Liver (tissue), 3 donors: Measurements from ENCODE around the gene ITPK1.

Experiments used
- FOXA1 ChIP-seq: IDR thresholded peaks from 2 replicates; pipeline ENCODE4 v1.6.1; 2016; ENCODE audit warnings: antibody characterized with exemption
- GABPA ChIP-seq, 2 donors: IDR thresholded peaks in 1 of 2; conservative IDR thresholded peaks in 1 of 2; 2 replicates each; pipeline ENCODE4 v1.6.1; 2016; ENCODE audit warnings: antibody characterized with exemption in 2 of 2, mild to moderate bottlenecking in 1 of 2, moderate library complexity in 1 of 2
- JUND ChIP-seq, 2 donors: IDR thresholded peaks; 2 replicates each; pipeline ENCODE4 v1.6.1; 2016; ENCODE audit warnings: antibody characterized with exemption in 2 of 2
- RAD21 ChIP-seq, 2 donors: IDR thresholded peaks; 2 replicates each; pipeline ENCODE4 v1.6.1; 2016; ENCODE audit warnings: antibody characterized with exemption in 2 of 2, mild to moderate bottlenecking in 2 of 2
- TF ChIP-seq, protein P1 (sequence below): fragments of 150-350 bp; IDR thresholded peaks from 2 replicates; pipeline ENCODE4 v1.5.1; 2017; ENCODE audit warnings: improper control_type of control experiment, low read depth, low read length; ENCODE audit not compliant: missing input control
- TF ChIP-seq, protein P2 (sequence below): IDR thresholded peaks from 2 replicates; pipeline ENCODE4 v1.6.1; 2016; ENCODE audit warnings: antibody characterized with exemption
- TF ChIP-seq, protein P3 (sequence below): IDR thresholded peaks from 2 replicates; pipeline ENCODE4 v1.6.1; 2016; ENCODE audit warnings: antibody characterized with exemption
- donor health status: healthy.
- donor health status: healthy.

DNA sequence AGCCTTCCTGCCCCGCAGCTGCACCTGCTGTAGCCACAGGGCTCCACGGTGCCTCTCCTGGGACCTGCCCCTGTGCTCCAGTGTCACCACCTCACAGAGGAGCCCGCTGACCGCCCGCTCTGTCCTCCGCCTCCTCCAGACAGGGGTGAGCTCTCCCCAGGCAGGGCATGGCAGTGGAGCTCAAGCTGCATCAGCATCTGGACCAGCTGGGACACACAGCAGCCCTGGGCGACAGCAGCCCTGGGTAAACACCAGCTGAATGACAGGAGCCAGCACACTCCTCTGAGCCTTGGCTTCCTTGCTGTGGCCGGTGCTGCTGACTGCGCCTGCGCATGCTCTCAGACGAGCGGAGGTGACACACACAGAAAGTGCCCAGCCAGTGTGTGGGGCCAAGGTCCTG, 170.7 kb downstream of the ITPK1 start:
- TF ChIP-seq, protein P1, sequence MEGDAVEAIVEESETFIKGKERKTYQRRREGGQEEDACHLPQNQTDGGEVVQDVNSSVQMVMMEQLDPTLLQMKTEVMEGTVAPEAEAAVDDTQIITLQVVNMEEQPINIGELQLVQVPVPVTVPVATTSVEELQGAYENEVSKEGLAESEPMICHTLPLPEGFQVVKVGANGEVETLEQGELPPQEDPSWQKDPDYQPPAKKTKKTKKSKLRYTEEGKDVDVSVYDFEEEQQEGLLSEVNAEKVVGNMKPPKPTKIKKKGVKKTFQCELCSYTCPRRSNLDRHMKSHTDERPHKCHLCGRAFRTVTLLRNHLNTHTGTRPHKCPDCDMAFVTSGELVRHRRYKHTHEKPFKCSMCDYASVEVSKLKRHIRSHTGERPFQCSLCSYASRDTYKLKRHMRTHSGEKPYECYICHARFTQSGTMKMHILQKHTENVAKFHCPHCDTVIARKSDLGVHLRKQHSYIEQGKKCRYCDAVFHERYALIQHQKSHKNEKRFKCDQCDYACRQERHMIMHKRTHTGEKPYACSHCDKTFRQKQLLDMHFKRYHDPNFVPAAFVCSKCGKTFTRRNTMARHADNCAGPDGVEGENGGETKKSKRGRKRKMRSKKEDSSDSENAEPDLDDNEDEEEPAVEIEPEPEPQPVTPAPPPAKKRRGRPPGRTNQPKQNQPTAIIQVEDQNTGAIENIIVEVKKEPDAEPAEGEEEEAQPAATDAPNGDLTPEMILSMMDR: no peak
- TF ChIP-seq, protein P2, sequence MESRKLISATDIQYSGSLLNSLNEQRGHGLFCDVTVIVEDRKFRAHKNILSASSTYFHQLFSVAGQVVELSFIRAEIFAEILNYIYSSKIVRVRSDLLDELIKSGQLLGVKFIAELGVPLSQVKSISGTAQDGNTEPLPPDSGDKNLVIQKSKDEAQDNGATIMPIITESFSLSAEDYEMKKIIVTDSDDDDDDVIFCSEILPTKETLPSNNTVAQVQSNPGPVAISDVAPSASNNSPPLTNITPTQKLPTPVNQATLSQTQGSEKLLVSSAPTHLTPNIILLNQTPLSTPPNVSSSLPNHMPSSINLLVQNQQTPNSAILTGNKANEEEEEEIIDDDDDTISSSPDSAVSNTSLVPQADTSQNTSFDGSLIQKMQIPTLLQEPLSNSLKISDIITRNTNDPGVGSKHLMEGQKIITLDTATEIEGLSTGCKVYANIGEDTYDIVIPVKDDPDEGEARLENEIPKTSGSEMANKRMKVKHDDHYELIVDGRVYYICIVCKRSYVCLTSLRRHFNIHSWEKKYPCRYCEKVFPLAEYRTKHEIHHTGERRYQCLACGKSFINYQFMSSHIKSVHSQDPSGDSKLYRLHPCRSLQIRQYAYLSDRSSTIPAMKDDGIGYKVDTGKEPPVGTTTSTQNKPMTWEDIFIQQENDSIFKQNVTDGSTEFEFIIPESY: no peak
- TF ChIP-seq, protein P3, sequence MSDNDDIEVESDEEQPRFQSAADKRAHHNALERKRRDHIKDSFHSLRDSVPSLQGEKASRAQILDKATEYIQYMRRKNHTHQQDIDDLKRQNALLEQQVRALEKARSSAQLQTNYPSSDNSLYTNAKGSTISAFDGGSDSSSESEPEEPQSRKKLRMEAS: no peak
- TF ChIP-seq RAD21 (IDR thresholded peaks at IDR 0.05) (no peak), GABPA (IDR thresholded peaks at IDR 0.05 in 1 of 2, conservative IDR thresholded peaks at IDR 0.05 in 1 of 2) (no peak), FOXA1 (no peak), JUND (IDR thresholded peaks at IDR 0.05) (no peak)
